Muscle of leg (tissue), 11 donors: Measurements from ENCODE around the gene AMER2. TPM values are rescaled to one million over a fixed set of nuclear protein-coding genes. Genes with fewer than 3 reads are reported as not detected.
"Not testable (repeated sequence)": the region's sequence is repeated elsewhere in the genome, so short reads cannot be mapped to it uniquely, and the experiment has no call there.

Experiments
- DNase-seq: peaks from one replicate; pipeline ENCODE4 v3.0.0; 2013
- H3K27ac ChIP-seq: one replicate; pipeline ENCODE4 v1.5.1; 2013; ENCODE audit warnings: mild to moderate bottlenecking, low read length, control low read depth
- H3K27me3 ChIP-seq: one replicate; pipeline ENCODE4 v1.6.1; 2013; ENCODE audit warnings: low read length; ENCODE audit not compliant: control insufficient read depth, insufficient read depth
- H3K36me3 ChIP-seq: one replicate; pipeline ENCODE4 v1.6.1; 2013; ENCODE audit warnings: low read length; ENCODE audit not compliant: control insufficient read depth, insufficient read depth
- H3K4me1 ChIP-seq: one replicate; pipeline ENCODE4 v1.6.1; 2013; ENCODE audit warnings: low read length; ENCODE audit not compliant: control insufficient read depth, insufficient read depth
- H3K4me3 ChIP-seq: one replicate; pipeline ENCODE4 v1.5.1; 2013; ENCODE audit warnings: low read length, control low read depth
- H3K9me3 ChIP-seq: replicated peaks from 2 replicates; pipeline ENCODE4 v1.6.1; 2013; ENCODE audit warnings: low read depth, low read length; ENCODE audit not compliant: control insufficient read depth
- WGBS: methylation state at CpG from one replicate; pipeline ENCODE4 v1.1.5; 2013; ENCODE audit warnings: missing lambda C conversion rate; ENCODE audit not compliant: insufficient coverage; 5-methylcytosine and 5-hydroxymethylcytosine counted together
- polyA plus RNA-seq, 8 donors: library from polyadenylated mRNA; unstranded; fragments of 120-200 nt; gene quantifications; one replicate each; pipeline versions ENCODE4 v1.2.1 to v1.2.3, GENCODE V29; 2013; ENCODE audit warnings: inconsistent platforms in 1 of 8, low replicate concordance in 1 of 8; ENCODE audit not compliant: insufficient read length in 8 of 8, insufficient read depth in 1 of 8
- total RNA-seq: library from RNA; stranded (reverse); fragments of 120-200 nt; gene quantifications from one replicate; pipeline ENCODE4 v1.2.4, GENCODE V29; 2013

Gene AMER2
- total and polyA plus RNA-seq, 9 donors = 0.03 to 0.13 (median 0.05) TPM

GRCh38 chr13:25165163-25165562 lies 6.9 kb downstream of the AMER2 start:
- H3K9me3 ChIP-seq, DNase-seq, H3K27ac ChIP-seq, H3K4me3 ChIP-seq, H3K36me3 ChIP-seq, H3K4me1 ChIP-seq: not testable (repeated sequence)
- peaks cover 13% of the 10 kb centered on the region for H3K27me3 ChIP-seq
- 49% methylated on average over 4 of the region's 5 CpGs for WGBS

- no peaks in the 10 kb centered on the region for H3K36me3 ChIP-seq
- H3K4me1 ChIP-seq = no peaks in the 10 kb centered on the region
- H3K27ac ChIP-seq = no peak overlapping the region
- no peaks in the 10 kb centered on the region for H3K9me3 ChIP-seq
- peaks cover 3% of the 10 kb centered on the region for H3K27me3 ChIP-seq
- no peak for DNase-seq
- H3K4me3 ChIP-seq = no peak overlapping the region
- no CpG with 5 or more reads among the region's 2 CpGs for WGBS
These were observed 14.4 kb downstream of the AMER2 start for GRCh38 chr13:25157681-25158080.

- peak; percentile 10 for DNase-seq
- Histone ChIP-seq H3K4me1 (no peaks in the 10 kb centered on the region), H3K27ac (no peak overlapping the region), H3K9me3 (no peaks in the 10 kb centered on the region), H3K4me3 (no peak overlapping the region), H3K36me3 (no peaks in the 10 kb centered on the region), H3K27me3 (peaks cover 8% of the 10 kb centered on the region)
- 43% methylated on average over 1 of the region's 2 CpGs for WGBS
These were observed 18.4 kb downstream of the AMER2 start for GRCh38 chr13:25153736-25154135.

- Histone ChIP-seq H3K4me1 (no peaks in the 10 kb centered on the region), H3K4me3 (no peak overlapping the region), H3K27ac (no peak overlapping the region), H3K9me3 (no peaks in the 10 kb centered on the region), H3K27me3 (peaks cover 8% of the 10 kb centered on the region), H3K36me3 (no peaks in the 10 kb centered on the region)
- 56% methylated on average over 1 of the region's 5 CpGs for WGBS
- DNase-seq = no peak
These were observed 20.4 kb downstream of the AMER2 start for GRCh38 chr13:25151626-25152195.

- H3K36me3 ChIP-seq = no peaks in the 10 kb centered on the region
- H3K27me3 ChIP-seq = peaks cover 8% of the 10 kb centered on the region
- no peaks in the 10 kb centered on the region for H3K4me1 ChIP-seq
- H3K9me3 ChIP-seq = no peaks in the 10 kb centered on the region
- H3K27ac ChIP-seq = no peak overlapping the region
- WGBS = 71% methylated on average over 4 of the region's 5 CpGs
- no peak for DNase-seq
- H3K4me3 ChIP-seq = no peak overlapping the region
These were observed 22.4 kb downstream of the AMER2 start for GRCh38 chr13:25149711-25150110.

- 100% methylated on average over 2 of the region's 5 CpGs for WGBS
- Histone ChIP-seq H3K4me3 (no peak overlapping the region), H3K27ac (no peak overlapping the region), H3K9me3 (no peaks in the 10 kb centered on the region), H3K4me1 (no peaks in the 10 kb centered on the region), H3K27me3 (peaks cover 8% of the 10 kb centered on the region), H3K36me3 (no peaks in the 10 kb centered on the region)
- DNase-seq = no peak
These were observed 23.7 kb downstream of the AMER2 start for GRCh38 chr13:25148402-25148771.

- peaks cover 6% of the 10 kb centered on the region for H3K27me3 ChIP-seq
- H3K4me1 ChIP-seq = no peaks in the 10 kb centered on the region
- no peaks in the 10 kb centered on the region for H3K36me3 ChIP-seq
- H3K4me3 ChIP-seq = no peak overlapping the region
- DNase-seq = no peak
- WGBS = 26% methylated on average over 3 of the region's 4 CpGs
- H3K9me3 ChIP-seq = no peaks in the 10 kb centered on the region
- H3K27ac ChIP-seq = no peak overlapping the region
These were observed 24.3 kb downstream of the AMER2 start for GRCh38 chr13:25147638-25148401.

- no peaks in the 10 kb centered on the region for H3K36me3 ChIP-seq
- H3K4me1 ChIP-seq = no peaks in the 10 kb centered on the region
- no peak overlapping the region for H3K27ac ChIP-seq
- no peak overlapping the region for H3K4me3 ChIP-seq
- DNase-seq = no peak
- H3K9me3 ChIP-seq = no peaks in the 10 kb centered on the region
- peaks cover 2% of the 10 kb centered on the region for H3K27me3 ChIP-seq
- no CpG with 5 or more reads among the region's 7 CpGs for WGBS
These were observed 28.4 kb downstream of the AMER2 start for GRCh38 chr13:25143706-25144105.

GRCh38 chr13:25141042-25141441 lies 31.0 kb downstream of the AMER2 start:
- WGBS = no CpG with 5 or more reads among the region's 5 CpGs

GRCh38 chr13:25137788-25138115 lies 34.3 kb downstream of the AMER2 start:
- peaks cover 19% of the 10 kb centered on the region for H3K27me3 ChIP-seq
- H3K27ac ChIP-seq = no peak overlapping the region
- H3K9me3 ChIP-seq = no peaks in the 10 kb centered on the region
- no peak for DNase-seq
- no peaks in the 10 kb centered on the region for H3K36me3 ChIP-seq
- WGBS = 43% methylated on average over 1 of the region's 3 CpGs
- no peaks in the 10 kb centered on the region for H3K4me1 ChIP-seq
- H3K4me3 ChIP-seq = no peak overlapping the region

More at GRCh38 chr13:25141042-25141441, 31.0 kb downstream of the AMER2 start:
- Histone ChIP-seq H3K4me1 (no peaks in the 10 kb centered on the region), H3K27ac (no peak overlapping the region), H3K27me3 (peaks cover 16% of the 10 kb centered on the region), H3K4me3 (no peak overlapping the region), H3K9me3 (no peaks in the 10 kb centered on the region), H3K36me3 (no peaks in the 10 kb centered on the region)
- DNase-seq = no peak
